PC-3 (cell line): ENCODE measurements around the gene SGMS1.

Experiments used
- EZH2 ChIP-seq: fragments of 300-600 bp; sonication (generic); IDR thresholded peaks from one replicate; pipeline ENCODE4 v1.6.1; 2017; ENCODE audit warnings: antibody characterized with exemption, mild to moderate bottlenecking, low read length; ENCODE audit not compliant: unreplicated experiment
- EZH2phosphoT487 ChIP-seq: fragments of 300-600 bp; sonication (generic); IDR thresholded peaks from 2 replicates; pipeline ENCODE4 v1.6.1; 2018; ENCODE audit warnings: mild to moderate bottlenecking, antibody characterized with exemption, low read length, borderline replicate concordance
- TF ChIP-seq, protein P1 (sequence below): fragments of 300-600 bp; sonication (generic); conservative IDR thresholded peaks from 2 replicates; pipeline ENCODE4 v1.5.1; 2017; ENCODE audit warnings: antibody characterized with exemption, low read depth, mild to moderate bottlenecking, low read length

DNA sequence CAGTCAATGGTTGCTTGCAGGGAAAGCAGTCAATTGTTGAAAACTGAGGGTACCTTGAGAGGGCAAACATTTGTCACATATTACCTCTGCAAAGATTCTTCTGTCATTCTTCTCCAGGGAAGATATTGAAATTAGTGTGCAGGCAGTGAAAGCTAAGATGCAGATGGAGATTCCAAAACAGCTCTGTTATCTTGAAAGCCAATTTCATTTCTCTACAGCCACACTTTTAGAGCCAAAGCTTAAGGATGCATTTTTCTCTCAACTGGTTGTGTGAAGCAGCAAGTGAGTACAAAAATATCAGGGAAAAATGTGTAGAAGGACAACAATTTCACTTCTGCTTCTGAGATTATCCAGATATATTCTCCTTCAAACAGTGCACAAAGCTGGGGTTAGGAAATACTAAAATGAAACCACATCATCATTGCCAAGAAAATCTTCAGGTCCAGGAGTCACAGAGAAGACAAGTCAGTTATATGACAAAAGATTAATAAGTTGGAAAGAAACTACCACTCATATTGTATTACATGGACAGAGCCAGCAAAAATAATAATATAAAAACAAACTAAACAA is 16.3 kb downstream of the SGMS1 start:
- TF ChIP-seq, protein P1, sequence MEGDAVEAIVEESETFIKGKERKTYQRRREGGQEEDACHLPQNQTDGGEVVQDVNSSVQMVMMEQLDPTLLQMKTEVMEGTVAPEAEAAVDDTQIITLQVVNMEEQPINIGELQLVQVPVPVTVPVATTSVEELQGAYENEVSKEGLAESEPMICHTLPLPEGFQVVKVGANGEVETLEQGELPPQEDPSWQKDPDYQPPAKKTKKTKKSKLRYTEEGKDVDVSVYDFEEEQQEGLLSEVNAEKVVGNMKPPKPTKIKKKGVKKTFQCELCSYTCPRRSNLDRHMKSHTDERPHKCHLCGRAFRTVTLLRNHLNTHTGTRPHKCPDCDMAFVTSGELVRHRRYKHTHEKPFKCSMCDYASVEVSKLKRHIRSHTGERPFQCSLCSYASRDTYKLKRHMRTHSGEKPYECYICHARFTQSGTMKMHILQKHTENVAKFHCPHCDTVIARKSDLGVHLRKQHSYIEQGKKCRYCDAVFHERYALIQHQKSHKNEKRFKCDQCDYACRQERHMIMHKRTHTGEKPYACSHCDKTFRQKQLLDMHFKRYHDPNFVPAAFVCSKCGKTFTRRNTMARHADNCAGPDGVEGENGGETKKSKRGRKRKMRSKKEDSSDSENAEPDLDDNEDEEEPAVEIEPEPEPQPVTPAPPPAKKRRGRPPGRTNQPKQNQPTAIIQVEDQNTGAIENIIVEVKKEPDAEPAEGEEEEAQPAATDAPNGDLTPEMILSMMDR: no peak
- TF ChIP-seq EZH2: no peak
- no peak for TF ChIP-seq EZH2phosphoT487
